HCT116 (cell line): ENCODE data around the gene TMEM98. TPM values are rescaled to one million over a fixed set of nuclear protein-coding genes. Genes with fewer than 3 reads are reported as not detected.

Experiments
- ATAC-seq: fragments of 200-7000 bp; cut with Tn5 transposase; 2 replicates; pipeline ENCODE4 v1.9.1; 2020; ENCODE audit warnings: mild to moderate bottlenecking, moderate library complexity
- BruUV-seq: library from RNA; stranded (reverse); fragments of 400-500 nt; replicated peaks from 2 replicates; lab custom pipeline; 2021; lab: Mats Ljungman, UMichigan
- CTCF ChIA-PET: fragments of 300-600 bp; sonication (Branson Sonifier 250); formaldehyde crosslinking; loops from one replicate; lab custom pipeline; 2021; ENCODE audit warnings: antibody characterized with exemption; lab: Charles Lee
- POLR2A ChIA-PET: fragments of 300-600, 350-600 bp; sonication (Branson Sonifier 250); formaldehyde crosslinking; loops from one replicate; lab custom pipeline; 2021; ENCODE audit warnings: antibody characterized with exemption; lab: Charles Lee
- RAD21 ChIA-PET, 2 experiments: fragments of 300-600 bp; sonication (Branson Sonifier 250); formaldehyde crosslinking; loops; one replicate each; lab custom pipeline; 2023; ENCODE audit warnings: low total read pairs in 2 of 2; ENCODE audit not compliant: uncharacterized antibody in 2 of 2, unreplicated experiment in 2 of 2, low non-redundant PET in 1 of 2; lab: Charles Lee
- DNase-seq: peaks from one replicate; pipeline ENCODE4 v3.0.0-alpha.2; 2010; ENCODE audit warnings: low read depth, low spot score
- H2AFZ ChIP-seq: fragments of 200-600 bp; shearing (Covaris generic), sonication (generic); 2 replicates; pipeline ENCODE4 v1.6.1; 2017; ENCODE audit warnings: low read depth, mixed run types, mixed read lengths, antibody characterized with exemption, low read length; ENCODE audit not compliant: poor library complexity, severe bottlenecking
- H3K27ac ChIP-seq: 2 replicates; pipeline ENCODE4 v1.5.1; 2012; ENCODE audit warnings: low read depth, low read length
- H3K27me3 ChIP-seq: fragments of 200-600 bp; sonication (generic); 2 replicates; pipeline ENCODE4 v1.6.1; 2016; ENCODE audit warnings: mixed run types, low read length, mixed read lengths; ENCODE audit not compliant: insufficient read depth
- H3K36me3 ChIP-seq, 2 experiments: fragments of 200-500 bp in 1 of 2; fragments of 200-600 bp in 1 of 2; sonication (Bioruptor generic) in 1 of 2; sonication (generic) in 1 of 2; 2 replicates each; pipeline versions ENCODE4 v1.5.1 to v1.6.1; 2014 to 2016; ENCODE audit warnings: low read length in 2 of 2, inconsistent platforms in 1 of 2, mixed read lengths in 1 of 2, mixed run types in 1 of 2; ENCODE audit not compliant: insufficient read depth in 2 of 2, control insufficient read depth in 1 of 2
- H3K4me1 ChIP-seq, 2 experiments: fragments of 200-600 bp in 1 of 2; sonication (generic) in 1 of 2; 2 replicates each; pipeline versions ENCODE4 v1.5.1 to v1.6.1; 2012 to 2017; ENCODE audit warnings: low read length in 2 of 2, inconsistent platforms in 1 of 2, mild to moderate bottlenecking in 1 of 2, mixed read lengths in 1 of 2, mixed run types in 1 of 2, moderate library complexity in 1 of 2; ENCODE audit not compliant: insufficient read depth in 2 of 2, control insufficient read depth in 1 of 2
- H3K4me2 ChIP-seq: fragments of 200-600 bp; sonication (generic); 2 replicates; pipeline ENCODE4 v1.6.1; 2017; ENCODE audit warnings: mixed run types, low read length, mixed read lengths
- H3K4me3 ChIP-seq, 2 experiments: fragments of 200-600 bp in 1 of 2; sonication (generic) in 1 of 2; replicated peaks in 1 of 2; 2 replicates each; pipeline ENCODE4 v1.5.1; 2011 to 2016; ENCODE audit warnings: low read length in 2 of 2, control low read depth in 1 of 2, low read depth in 1 of 2, mild to moderate bottlenecking in 1 of 2, mixed read lengths in 1 of 2, mixed run types in 1 of 2
- H3K79me2 ChIP-seq: fragments of 200-600 bp; sonication (generic); 2 replicates; pipeline ENCODE4 v1.6.1; 2017; ENCODE audit warnings: mild to moderate bottlenecking, mixed run types, low read length, moderate library complexity, mixed read lengths; ENCODE audit not compliant: insufficient read depth
- H3K9ac ChIP-seq: fragments of 200-600 bp; sonication (generic); 2 replicates; pipeline ENCODE4 v1.6.1; 2016; ENCODE audit warnings: low read length, mixed read lengths
- H3K9me2 ChIP-seq: fragments of 200-600 bp; sonication (generic), shearing (Covaris generic); 2 replicates; pipeline ENCODE4 v1.6.1; 2017; ENCODE audit warnings: mixed run types, mild to moderate bottlenecking, moderate library complexity; ENCODE audit not compliant: insufficient read depth
- H3K9me3 ChIP-seq, 2 experiments: fragments of 200-500 bp in 1 of 2; fragments of 200-600 bp in 1 of 2; sonication (Bioruptor generic) in 1 of 2; sonication (generic) in 1 of 2; 2 replicates each; pipeline ENCODE4 v1.6.1; 2014 to 2017; ENCODE audit warnings: low read length in 2 of 2, mixed read lengths in 2 of 2, inconsistent platforms in 1 of 2, low read depth in 1 of 2, mild to moderate bottlenecking in 1 of 2, mixed run types in 1 of 2, moderate library complexity in 1 of 2; ENCODE audit not compliant: control insufficient read depth in 1 of 2, insufficient read depth in 1 of 2
- H4K20me1 ChIP-seq: fragments of 200-600 bp; sonication (generic), shearing (Covaris generic); 2 replicates; pipeline ENCODE4 v1.6.1; 2017; ENCODE audit warnings: mixed run types, mild to moderate bottlenecking, moderate library complexity; ENCODE audit not compliant: insufficient read depth
- ATF3 ChIP-seq: IDR thresholded peaks from 2 replicates; pipeline ENCODE4 v1.6.1; 2012
- CBX3 ChIP-seq: IDR thresholded peaks from 2 replicates; pipeline ENCODE4 v1.6.1; 2012; ENCODE audit warnings: low read depth
- CTCF ChIP-seq, 3 experiments: fragments of 200-600 bp in 1 of 3; sonication (generic) in 1 of 3; IDR thresholded peaks in 2 of 3; conservative IDR thresholded peaks in 1 of 3; 2 replicates each; pipeline ENCODE4 v1.5.1; 2012 to 2017; ENCODE audit warnings: low read depth in 2 of 3, low read length in 2 of 3, antibody characterized with exemption in 1 of 3, borderline replicate concordance in 1 of 3, control low read depth in 1 of 3, mild to moderate bottlenecking in 1 of 3, mixed read lengths in 1 of 3, mixed run types in 1 of 3, moderate library complexity in 1 of 3; ENCODE audit not compliant: insufficient read depth in 1 of 3
- ELF1 ChIP-seq: IDR thresholded peaks from 2 replicates; pipeline ENCODE4 v1.6.1; 2012; ENCODE audit warnings: low read depth, borderline replicate concordance
- EZH2 ChIP-seq: fragments of 200-600 bp; sonication (generic); IDR thresholded peaks from 2 replicates; pipeline ENCODE4 v1.6.1; 2017; ENCODE audit warnings: antibody characterized with exemption, mixed run types
- EZH2phosphoT487 ChIP-seq: fragments of 200-600 bp; IDR thresholded peaks from 2 replicates; pipeline ENCODE4 v1.6.1; 2018; ENCODE audit warnings: antibody characterized with exemption, borderline replicate concordance
- FOSL1 ChIP-seq: IDR thresholded peaks from 2 replicates; pipeline ENCODE4 v1.6.1; 2012; ENCODE audit warnings: low read depth
- JUND ChIP-seq: IDR thresholded peaks from 2 replicates; pipeline ENCODE4 v1.6.1; 2012
- POLR2A ChIP-seq: IDR thresholded peaks from 2 replicates; pipeline ENCODE4 v1.7.0; 2011; ENCODE audit warnings: borderline replicate concordance; ENCODE audit not compliant: insufficient read depth, insufficient read length; ENCODE audit errors: extremely low read depth
- POLR2AphosphoS5 ChIP-seq: IDR thresholded peaks from 2 replicates; pipeline ENCODE4 v1.6.1; 2011; ENCODE audit warnings: mild to moderate bottlenecking, low read depth, low read length, moderate library complexity
- RAD21 ChIP-seq: IDR thresholded peaks from 2 replicates; pipeline ENCODE4 v1.6.1; 2012; ENCODE audit warnings: low read depth, mild to moderate bottlenecking
- SIN3A ChIP-seq: IDR thresholded peaks from 2 replicates; pipeline ENCODE4 v1.6.1; 2012; ENCODE audit warnings: low read depth
- SP1 ChIP-seq: IDR thresholded peaks from 2 replicates; pipeline ENCODE4 v1.6.1; 2012; ENCODE audit warnings: low read depth
- SRF ChIP-seq: IDR thresholded peaks from 2 replicates; pipeline ENCODE4 v1.6.1; 2012; ENCODE audit warnings: low read depth
- TCF7L2 ChIP-seq: IDR thresholded peaks from 2 replicates; pipeline ENCODE4 v1.7.0; 2011; ENCODE audit warnings: borderline replicate concordance, inconsistent platforms; ENCODE audit not compliant: insufficient read depth, insufficient read length; ENCODE audit errors: extremely low read depth
- YY1 ChIP-seq: IDR thresholded peaks from 2 replicates; pipeline ENCODE4 v1.6.1; 2011; ENCODE audit warnings: low read length, low read depth, moderate library complexity, mild to moderate bottlenecking; ENCODE audit not compliant: insufficient replicate concordance; ENCODE audit errors: extremely low read depth
- ZBTB33 ChIP-seq: IDR thresholded peaks from 2 replicates; pipeline ENCODE4 v1.6.1; 2011; ENCODE audit warnings: mild to moderate bottlenecking, low read length, moderate library complexity; ENCODE audit not compliant: insufficient replicate concordance; ENCODE audit errors: extremely low read depth
- ZFX ChIP-seq: fragments of 450-650 bp; IDR thresholded peaks from 2 replicates; pipeline ENCODE4 v1.6.1; 2017
- ZNF274 ChIP-seq: fragments of 200-500 bp; sonication (Bioruptor generic); IDR thresholded peaks from 2 replicates; pipeline ENCODE4 v1.6.1; 2014; ENCODE audit warnings: mild to moderate bottlenecking, low read depth, low read length, inconsistent platforms
- intact Hi-C: fragments of 100-400 bp; cut with micrococcal nuclease; formaldehyde crosslinking; loops from 2 replicates; pipeline ENCODE4 v1.10.0; 2022
- total RNA-seq: library from RNA; stranded (reverse); gene quantifications from one replicate; pipeline ENCODE4 v1.2.1, GENCODE V29; 2021; ENCODE audit not compliant: unreplicated experiment

TMEM98 gene
- total RNA-seq, 1 experiment from 2014 or later = 29.3 TPM

GRCh38 chr17:32943206-32943605, 15.3 kb downstream of the TMEM98 start:
- Histone ChIP-seq H3K79me2 (no peaks in the 10 kb centered on the region), H3K4me2 (no peak overlapping the region), H3K27ac (no peak overlapping the region), H2AFZ (no peak overlapping the region), H3K4me1 (no peaks in the 10 kb centered on the region; a peak in 1 of 4 replicates), H4K20me1 (no peaks in the 10 kb centered on the region), H3K9me2 (no peaks in the 10 kb centered on the region), H3K36me3 (no peaks in the 10 kb centered on the region), H3K9ac (no peak overlapping the region), H3K9me3 (no peaks in the 10 kb centered on the region), H3K27me3 (peaks cover 10% of the 10 kb centered on the region; the same call in 1 of the 2 replicates), H3K4me3 (no peak overlapping the region)
- TF ChIP-seq ZFX (no peak), ATF3 (no peak), RAD21 (no peak), SRF (no peak), EZH2phosphoT487 (no peak), POLR2AphosphoS5 (no peak), FOSL1 (no peak), SIN3A (no peak), CBX3 (no peak), CTCF (IDR thresholded peaks at IDR 0.05 in 2 of 3, conservative IDR thresholded peaks at IDR 0.05 in 1 of 3; ENCODE audit: borderline replicate concordance in 1 of 3, insufficient read depth in 1 of 3, low read depth in 2 of 3, low read length in 2 of 3) (no peak), EZH2 (no peak), YY1 (no peak), ELF1 (no peak), SP1 (no peak), POLR2A (no peak), JUND (no peak), TCF7L2 (no peak), ZBTB33 (no peak), ZNF274 (no peak)
- ChIA-PET RAD21 (no interaction called here), CTCF (interaction anchor here (1.3 kb wide), 1 partner anchor 160 kb away, joined by 4 read pairs; no protein-coding TSS in a partner anchor), POLR2A (no interaction called here)
- no peak for DNase-seq
- intact Hi-C loops = no loop called here
- BruUV-seq = no TSS peak
- no peak for ATAC-seq
